ENCODE data around the gene SEBOX. TPM values are rescaled to one million over a fixed set of nuclear protein-coding genes. Genes with fewer than 3 reads are reported as not detected.

Gene SEBOX
- total and polyA plus RNA-seq, 3 donors from 2014 or later: not detected

- 43 to 47% methylated on average over 8 of the region's 8 CpGs for WGBS, 2 donors
- DNase-seq: peak; percentile 11
- Histone ChIP-seq H3K27ac (peak overlapping the region; percentile 70 to 92), H3K27me3 (no peaks in the 10 kb centered on the region), H3K4me3 (peak overlapping the region; percentile 76), H3K4me1 (peaks cover 29% of the 10 kb centered on the region), H3K9me3 (no peaks in the 10 kb centered on the region), H3K36me3 (ENCODE audit: low read depth, missing control alignments) (no peaks in the 10 kb centered on the region)
- intact Hi-C loops (cut with DNase I; ENCODE audit: low total_unique reads): no loop called here
- no peak for TF ChIP-seq POLR2A (IDR thresholded peaks at IDR 0.05)
Observed at GRCh38 chr17:28320215-28321061, 44.6 kb downstream of the SEBOX start.

DNA sequence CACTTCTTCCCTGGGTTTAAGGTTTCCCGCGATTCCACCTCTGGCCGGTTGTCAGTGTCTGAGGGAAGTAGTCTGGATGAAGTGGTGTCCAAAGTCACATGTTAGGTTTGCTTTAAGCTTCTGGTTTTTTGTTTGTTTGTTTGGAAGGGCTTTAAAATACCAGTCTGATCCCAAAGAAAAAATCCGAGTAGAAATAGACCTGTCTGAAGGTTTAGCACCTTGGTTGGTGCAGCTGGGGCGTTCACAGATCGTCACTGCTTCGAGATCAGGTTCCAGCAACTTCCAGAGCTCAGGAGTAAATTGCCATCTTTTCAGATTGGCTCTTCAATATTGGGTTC lies 45.4 kb downstream of the SEBOX start:
- no peaks in the 10 kb centered on the region for H3K9me3 ChIP-seq
- no peaks in the 10 kb centered on the region for H3K36me3 ChIP-seq (ENCODE audit: low read depth, missing control alignments)
- 0 to 2% methylated on average over 7 of the region's 7 CpGs for WGBS, 2 donors
- H3K4me1 ChIP-seq: peaks cover 29% of the 10 kb centered on the region
- peak overlapping the region; percentile 70 to 92 for H3K27ac ChIP-seq
- peak overlapping the region; percentile 76 for H3K4me3 ChIP-seq
- peak; percentile 21 for DNase-seq
- intact Hi-C loops (cut with DNase I; ENCODE audit: low total_unique reads): no loop called here
- TF ChIP-seq CTCF (IDR thresholded peaks at IDR 0.05) (no peak), POLR2A (IDR thresholded peaks at IDR 0.05) (no peak)
- no peaks in the 10 kb centered on the region for H3K27me3 ChIP-seq

GRCh38 chr17:28318759-28319597 lies 46.0 kb downstream of the SEBOX start, which contains the start of gene TMEM97:
Gene TMEM97, plus strand, starts transcription at chr17:28319200. Its CDS starts 40 bp downstream, at chr17:28319240.
- intact Hi-C loops (cut with DNase I; ENCODE audit: low total_unique reads): no loop called here

DNA sequence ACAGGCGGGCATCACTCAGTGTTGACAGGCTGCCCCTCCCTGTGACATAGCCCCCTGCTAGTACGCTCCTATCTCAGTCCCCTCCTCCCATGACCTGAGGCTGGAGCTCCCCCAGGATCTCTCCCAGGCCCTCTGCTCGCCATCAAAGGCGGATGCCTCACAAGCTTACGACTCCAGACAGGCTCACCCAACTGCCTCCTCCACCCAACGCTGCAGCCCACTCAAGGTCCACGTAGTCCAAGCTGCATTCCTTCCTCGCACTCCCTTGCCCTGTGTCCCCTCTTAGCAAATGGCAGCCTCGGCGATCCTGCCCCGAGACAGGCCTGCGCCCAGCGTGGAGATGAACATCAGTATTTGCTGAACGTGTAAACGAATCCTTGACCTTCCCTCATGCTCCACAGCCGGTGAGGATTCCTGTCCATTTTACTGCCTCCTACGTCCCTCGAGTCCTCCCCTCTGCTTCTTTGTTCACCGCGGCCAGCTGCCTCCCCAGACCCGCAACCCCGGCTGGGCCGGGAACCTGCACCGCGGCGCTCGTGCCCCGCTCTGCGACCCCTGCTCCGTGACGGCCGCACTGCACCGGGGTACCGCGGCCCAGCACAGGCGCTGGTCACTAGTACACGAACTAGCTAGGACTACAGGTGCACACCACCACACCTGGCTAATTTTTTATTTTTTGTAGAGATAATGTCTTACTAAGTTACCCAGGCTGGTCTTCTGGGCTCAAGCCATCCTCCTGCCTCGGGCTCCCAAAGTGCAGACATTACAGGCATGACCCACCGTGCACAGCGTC lies 46.8 kb downstream of the SEBOX start:
- DNase-seq: no peak
- intact Hi-C loops (cut with DNase I; ENCODE audit: low total_unique reads): no loop called here
- H3K27ac ChIP-seq: peak overlapping the region; percentile 71 to 92
- H3K4me1 ChIP-seq: peaks cover 29% of the 10 kb centered on the region
- H3K27me3 ChIP-seq: no peaks in the 10 kb centered on the region
- H3K36me3 ChIP-seq (ENCODE audit: low read depth, missing control alignments): no peaks in the 10 kb centered on the region
- H3K9me3 ChIP-seq: no peaks in the 10 kb centered on the region
- TF ChIP-seq POLR2A (IDR thresholded peaks at IDR 0.05): no peak
- 12 to 13% methylated on average over 26 to 40 of the region's 40 CpGs for WGBS, 2 donors
- H3K4me3 ChIP-seq: peak overlapping the region; percentile 76

More at GRCh38 chr17:28318759-28319597, 46.0 kb downstream of the SEBOX start, which contains the start of gene TMEM97:
- peak; percentile 99 for DNase-seq
- H3K4me1 ChIP-seq: peaks cover 29% of the 10 kb centered on the region
- peak within 1 kb of the TSS; percentile 71 to 92 for H3K27ac ChIP-seq
- no peaks in the 10 kb centered on the region for H3K27me3 ChIP-seq
- TF ChIP-seq CTCF (IDR thresholded peaks at IDR 0.05) (peak in 1 of 3 experiments; percentile 36), POLR2A (IDR thresholded peaks at IDR 0.05) (peak; percentile 21)
- 0 to 1% methylated on average over 14 to 63 of the region's 72 CpGs for WGBS, 2 donors
- no peaks in the 10 kb centered on the region for H3K36me3 ChIP-seq (ENCODE audit: low read depth, missing control alignments)
- peak within 1 kb of the TSS; percentile 76 for H3K4me3 ChIP-seq
- H3K9me3 ChIP-seq: no peaks in the 10 kb centered on the region

- peaks cover 29% of the 10 kb centered on the region for H3K4me1 ChIP-seq
- H3K36me3 ChIP-seq (ENCODE audit: low read depth, missing control alignments): no peaks in the 10 kb centered on the region
- DNase-seq: peak; percentile 20
- intact Hi-C loops (cut with DNase I; ENCODE audit: low total_unique reads): no loop called here
- TF ChIP-seq CTCF (IDR thresholded peaks at IDR 0.05): no peak
- no peak for TF ChIP-seq POLR2A (IDR thresholded peaks at IDR 0.05)
- H3K9me3 ChIP-seq: no peaks in the 10 kb centered on the region
- H3K27me3 ChIP-seq: no peaks in the 10 kb centered on the region
- H3K27ac ChIP-seq: peak overlapping the region; percentile 26 to 92
- WGBS, 2 donors: 49 to 53% methylated on average over 21 of the region's 21 CpGs
- peak overlapping the region in 1 of 2 donors; percentile 76 for H3K4me3 ChIP-seq
Observed at GRCh38 chr17:28317099-28317965, 47.7 kb downstream of the SEBOX start.

Measured in testis (tissue), 3 donors.